Spinal cord (tissue), 10 donors: Measurements from ENCODE around the gene CASP7. TPM values are rescaled to one million over a fixed set of nuclear protein-coding genes. Genes with fewer than 3 reads are reported as not detected.

Experiments
- DNase-seq, 6 donors: peaks; one replicate each; pipeline versions ENCODE4 v3.0.0 to v3.0.0-alpha.2; 2013 to 2015; ENCODE audit warnings: low spot score in 6 of 6, low read depth in 4 of 6
- H3K27ac ChIP-seq: one replicate; pipeline ENCODE4 v1.5.1; 2013; ENCODE audit warnings: low read depth, low read length, control low read depth
- H3K27me3 ChIP-seq: one replicate; pipeline ENCODE4 v1.6.1; 2013; ENCODE audit warnings: low read length; ENCODE audit not compliant: control insufficient read depth, insufficient read depth
- H3K36me3 ChIP-seq: one replicate; pipeline ENCODE4 v1.6.1; 2013; ENCODE audit warnings: low read length; ENCODE audit not compliant: control insufficient read depth, insufficient read depth
- H3K4me1 ChIP-seq: one replicate; pipeline ENCODE4 v1.6.1; 2013; ENCODE audit warnings: low read length; ENCODE audit not compliant: control insufficient read depth, insufficient read depth
- H3K4me3 ChIP-seq: one replicate; pipeline ENCODE4 v1.5.1; 2013; ENCODE audit warnings: low read depth, low read length, control low read depth
- H3K9me3 ChIP-seq: one replicate; pipeline ENCODE4 v1.6.1; 2013; ENCODE audit warnings: low read length; ENCODE audit not compliant: control insufficient read depth, insufficient read depth
- WGBS: methylation state at CpG from one replicate; pipeline ENCODE4 v1.1.5; 2013; ENCODE audit warnings: missing lambda C conversion rate; ENCODE audit not compliant: insufficient coverage; 5-methylcytosine and 5-hydroxymethylcytosine counted together
- polyA plus RNA-seq, 2 donors: library from polyadenylated mRNA; unstranded; fragments of 120-200 nt; gene quantifications; one replicate each; pipeline ENCODE4 v1.2.1, GENCODE V29; 2013; ENCODE audit not compliant: insufficient read length in 2 of 2
- total RNA-seq, 2 donors: library from RNA; depleted of rRNA in 1 of 2; stranded (reverse); fragments of 120-200 nt in 1 of 2; fragments of >200 nt in 1 of 2; gene quantifications; one replicate each; pipeline versions ENCODE4 v1.2.3 to v1.2.4, GENCODE V29; 2013 to 2014
- donor health status: healthy.

CASP7 gene
- total and polyA plus RNA-seq, 4 donors, result 8.0 to 23.3 (median 9.5) TPM

DNA sequence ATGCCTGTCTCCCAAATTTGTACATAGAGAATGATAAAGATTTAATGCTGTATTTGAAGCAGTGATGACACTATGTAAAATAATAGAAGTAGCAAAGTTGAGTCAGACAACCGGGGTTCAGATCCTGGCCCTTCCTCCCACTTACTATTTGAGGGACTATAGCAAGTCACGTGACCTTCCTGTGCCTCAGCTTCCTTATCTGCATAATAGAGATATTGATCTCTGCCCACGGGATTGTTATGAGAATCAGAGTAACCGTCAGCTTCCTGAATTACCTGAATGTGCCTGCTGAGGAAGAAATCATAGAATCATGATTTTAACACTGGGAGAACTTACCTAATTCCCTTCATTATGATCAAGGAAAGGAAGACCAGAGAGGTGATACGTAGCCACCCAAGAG, 26.9 kb downstream of the CASP7 start:
- no peak overlapping the region for H3K27ac ChIP-seq
- WGBS, result 100% methylated on average over 1 of the region's 5 CpGs

DNA sequence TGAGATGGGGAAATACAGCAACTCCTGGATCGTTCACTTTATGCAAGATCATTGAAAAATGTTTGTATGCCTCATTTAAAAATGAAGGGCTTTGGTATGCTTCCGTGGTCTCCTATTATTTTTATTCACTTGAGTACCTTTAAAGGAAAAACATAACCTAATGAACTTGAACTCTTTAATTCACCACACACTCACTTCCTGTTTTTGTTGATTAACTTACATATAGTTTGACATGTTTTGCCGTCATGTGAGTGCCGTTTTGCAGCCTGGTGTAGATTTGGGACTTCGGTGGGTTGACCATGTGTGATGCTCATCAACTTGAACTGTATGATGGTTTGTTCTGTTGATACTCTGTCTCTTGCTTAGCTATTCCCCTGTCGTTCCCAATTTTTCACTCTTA, 28.9 kb downstream of the CASP7 start:
- Histone ChIP-seq H3K36me3 (no peaks in the 10 kb centered on the region), H3K27me3 (no peaks in the 10 kb centered on the region), H3K4me3 (no peak overlapping the region), H3K4me1 (peaks cover 20% of the 10 kb centered on the region), H3K27ac (no peak overlapping the region), H3K9me3 (no peaks in the 10 kb centered on the region)
- WGBS, result no CpG with 5 or more reads among the region's 6 CpGs
- DNase-seq, result no peak

More for the DNA sequence above, 26.9 kb downstream of the CASP7 start:
- Histone ChIP-seq H3K9me3 (no peaks in the 10 kb centered on the region), H3K4me3 (no peak overlapping the region), H3K4me1 (peaks cover 18% of the 10 kb centered on the region), H3K27me3 (no peaks in the 10 kb centered on the region), H3K36me3 (no peaks in the 10 kb centered on the region)
- DNase-seq, result no peak

DNA sequence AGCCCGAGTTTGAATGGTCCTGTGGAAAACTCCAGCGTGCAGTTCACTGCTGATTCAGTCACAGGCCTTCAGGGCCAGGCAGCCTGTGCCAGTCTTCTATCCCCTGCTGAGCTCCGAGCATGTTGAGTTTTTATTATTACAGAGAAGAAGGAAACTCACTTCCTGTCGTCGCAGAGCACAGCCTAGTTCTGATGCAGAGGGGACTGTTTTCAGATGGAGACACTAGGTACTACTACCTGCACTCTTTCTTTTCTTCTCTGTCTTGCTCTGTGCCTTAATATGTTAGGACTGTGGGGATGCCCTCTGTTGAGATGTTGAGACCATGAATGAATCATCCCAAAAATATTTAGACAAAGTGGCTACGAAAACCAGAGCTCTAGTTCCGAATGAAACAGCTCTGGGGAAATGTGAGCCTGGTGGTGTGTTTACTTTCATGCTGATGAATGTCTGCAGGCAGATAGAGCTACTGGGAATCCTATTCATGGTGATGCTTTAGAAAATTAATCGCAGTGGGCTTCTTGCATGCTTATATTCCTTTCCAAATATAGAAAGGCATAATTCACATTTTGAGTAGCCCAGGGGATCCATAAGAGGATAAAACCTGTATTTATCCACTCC, 29.6 kb downstream of the CASP7 start:
- H3K36me3 ChIP-seq, result no peaks in the 10 kb centered on the region
- 35% methylated on average over 4 of the region's 8 CpGs for WGBS
- H3K9me3 ChIP-seq, result no peaks in the 10 kb centered on the region
- DNase-seq, result peak in 1 of 6 donors; percentile 83
- no peaks in the 10 kb centered on the region for H3K27me3 ChIP-seq
- H3K27ac ChIP-seq, result no peak overlapping the region
- no peak overlapping the region for H3K4me3 ChIP-seq
- peaks cover 20% of the 10 kb centered on the region for H3K4me1 ChIP-seq

DNA sequence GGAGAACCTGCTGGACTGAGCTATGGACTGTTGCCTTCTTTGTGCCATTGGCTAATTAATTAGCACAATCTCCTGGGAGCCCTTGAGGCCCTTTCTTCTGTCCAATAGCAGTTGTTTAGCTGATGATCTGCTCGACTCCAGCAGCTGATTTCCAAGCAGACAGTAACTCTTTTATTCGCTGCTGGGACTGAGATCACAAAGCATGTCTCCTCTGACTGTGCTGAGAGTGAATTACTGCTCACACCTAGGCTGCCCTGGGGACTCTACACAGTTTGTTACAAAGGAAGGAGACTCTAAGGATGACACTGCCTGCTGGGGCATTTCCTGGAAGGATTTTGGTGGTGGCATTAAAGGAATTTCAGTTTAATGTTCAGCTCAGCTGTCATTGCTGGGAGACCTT, 31.4 kb downstream of the CASP7 start:
- peaks cover 14% of the 10 kb centered on the region for H3K4me1 ChIP-seq
- no peaks in the 10 kb centered on the region for H3K9me3 ChIP-seq
- H3K36me3 ChIP-seq, result peaks cover 4% of the 10 kb centered on the region
- H3K4me3 ChIP-seq, result no peak overlapping the region
- WGBS, result 6% methylated on average over 2 of the region's 2 CpGs
- H3K27ac ChIP-seq, result no peak overlapping the region
- DNase-seq, result peak in 2 of 6 donors; percentile 40 to 74
- no peaks in the 10 kb centered on the region for H3K27me3 ChIP-seq

DNA sequence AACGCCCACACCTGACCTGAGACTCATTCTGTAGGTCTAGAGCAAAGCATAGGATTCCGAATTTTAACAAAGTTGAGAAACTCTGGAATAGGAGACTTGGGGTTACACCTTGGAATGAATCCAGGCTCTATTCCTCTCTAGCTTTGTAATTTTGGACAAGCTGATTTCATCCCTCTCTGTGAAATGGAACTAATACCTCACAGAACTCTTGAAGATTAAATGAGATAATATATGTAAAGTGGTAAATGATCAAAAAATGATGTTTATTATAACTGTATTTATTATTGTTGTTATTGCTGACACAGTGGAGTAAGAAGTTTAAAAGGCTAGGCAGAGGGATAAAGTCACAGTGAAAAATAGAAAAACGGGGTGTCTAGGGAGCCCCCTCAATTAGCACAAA, 32.3 kb downstream of the CASP7 start:
- Histone ChIP-seq H3K9me3 (no peaks in the 10 kb centered on the region), H3K4me1 (peaks cover 13% of the 10 kb centered on the region), H3K27ac (no peak overlapping the region), H3K27me3 (no peaks in the 10 kb centered on the region), H3K36me3 (peaks cover 4% of the 10 kb centered on the region), H3K4me3 (no peak overlapping the region)
- no peak for DNase-seq
- 80% methylated on average over 2 of the region's 3 CpGs for WGBS

DNA sequence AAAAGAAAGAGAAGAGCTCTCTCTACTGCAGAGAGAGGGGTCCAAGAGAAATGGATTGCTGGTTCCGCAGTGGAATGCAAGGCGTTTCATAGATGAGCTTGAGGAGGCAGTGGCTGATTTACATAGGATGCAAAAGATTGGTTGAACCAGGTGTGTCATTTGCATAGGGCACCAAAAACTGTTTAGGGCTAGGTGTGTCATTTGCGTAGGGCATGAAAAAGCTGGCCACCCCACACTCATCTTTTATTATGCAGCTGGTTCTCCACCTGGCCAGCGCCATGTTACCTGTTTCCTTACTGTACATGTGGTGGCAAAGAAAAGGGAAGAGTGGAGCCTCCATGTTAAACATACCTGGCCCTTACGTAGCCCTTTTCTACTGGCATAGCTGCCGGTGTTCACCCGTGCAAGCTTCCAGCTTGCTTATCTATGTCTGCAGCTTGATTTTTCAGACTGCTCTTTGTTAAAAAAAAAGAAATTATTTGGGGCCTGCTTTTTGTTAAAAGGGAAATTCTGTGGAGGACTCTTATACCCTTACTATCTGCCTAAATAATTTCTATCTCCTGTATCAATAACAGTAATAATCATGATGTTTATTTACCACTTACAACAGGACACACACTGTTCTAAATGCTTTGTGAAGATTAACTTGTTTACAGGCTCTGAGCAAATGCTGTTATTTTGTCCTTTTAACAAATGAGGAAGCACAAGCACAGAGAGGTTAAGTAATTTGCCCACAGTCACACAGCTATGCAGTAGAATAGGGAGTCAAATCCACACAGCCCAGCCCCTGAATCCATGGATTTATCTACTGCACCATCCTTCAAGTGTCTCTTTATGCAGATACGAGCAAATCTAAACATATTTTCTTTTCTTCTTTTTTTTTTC, 33.3 kb downstream of the CASP7 start:
- WGBS, result 72% methylated on average over 3 of the region's 8 CpGs
- Histone ChIP-seq H3K9me3 (no peaks in the 10 kb centered on the region), H3K4me1 (peaks cover 12% of the 10 kb centered on the region), H3K4me3 (no peak overlapping the region), H3K36me3 (peaks cover 4% of the 10 kb centered on the region), H3K27me3 (no peaks in the 10 kb centered on the region), H3K27ac (no peak overlapping the region)
- no peak for DNase-seq

DNA sequence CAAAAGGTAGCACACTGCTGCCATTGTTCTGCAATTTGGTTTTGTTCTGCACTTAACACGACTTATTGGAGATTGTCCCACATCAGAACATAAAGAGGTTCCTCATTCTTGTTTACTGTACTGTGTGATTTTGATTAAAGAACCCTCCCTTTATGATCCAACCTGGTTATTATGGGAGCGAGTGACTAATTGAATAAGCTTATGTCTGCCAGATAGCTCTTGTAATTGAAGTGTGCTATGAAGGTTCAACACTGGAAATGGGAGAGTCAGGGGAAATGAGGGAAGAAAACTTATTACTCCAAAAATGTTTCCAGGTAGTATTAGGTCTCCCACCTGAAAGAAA, 33.9 kb downstream of the CASP7 start:
- Histone ChIP-seq H3K27ac (no peak overlapping the region), H3K27me3 (no peaks in the 10 kb centered on the region)
- no CpG with 5 or more reads among the region's 2 CpGs for WGBS

DNA sequence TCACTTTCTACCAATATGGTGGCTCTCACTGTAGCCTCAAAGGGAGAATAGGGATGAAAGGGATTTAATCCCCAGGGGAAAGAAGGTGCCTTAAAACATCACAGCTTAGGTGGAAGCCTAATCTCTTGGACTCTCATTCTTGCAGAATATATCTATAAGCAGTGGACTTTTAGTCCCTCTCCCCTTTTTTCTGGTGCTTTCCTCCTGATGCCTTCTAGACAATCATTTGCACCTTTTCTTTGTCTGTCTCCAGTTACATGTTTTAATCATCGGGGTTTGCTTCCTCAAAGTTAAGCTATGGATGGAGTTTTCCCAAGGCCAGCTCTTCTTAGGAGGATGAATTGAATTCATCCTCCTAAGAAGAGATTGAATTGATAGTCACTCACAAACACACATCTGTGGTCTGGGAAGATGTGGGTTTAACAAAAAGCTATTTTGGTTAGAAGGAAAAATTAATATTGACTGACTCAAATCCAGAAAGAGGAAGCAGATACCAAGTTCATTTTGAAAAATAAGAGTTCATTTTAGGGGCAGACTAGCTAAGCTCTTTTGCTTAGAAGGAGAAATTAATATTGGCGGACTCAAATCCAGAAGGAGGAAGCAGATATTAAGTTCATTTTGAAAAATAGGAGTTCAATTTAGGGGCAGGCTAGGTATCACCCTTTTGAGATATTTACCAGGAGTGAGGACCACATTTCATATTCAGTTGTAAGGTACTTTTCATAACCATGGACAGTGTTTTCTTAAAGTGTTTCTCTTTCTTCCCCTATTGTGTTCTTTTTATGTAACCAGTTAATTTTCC, 36.6 kb downstream of the CASP7 start:
- H3K4me3 ChIP-seq, result no peak overlapping the region
- 75% methylated on average over 1 of the region's 2 CpGs for WGBS
- H3K36me3 ChIP-seq, result peaks cover 4% of the 10 kb centered on the region
- DNase-seq, result no peak
- H3K4me1 ChIP-seq, result peaks cover 5% of the 10 kb centered on the region
- no peaks in the 10 kb centered on the region for H3K9me3 ChIP-seq
- no peaks in the 10 kb centered on the region for H3K27me3 ChIP-seq
- H3K27ac ChIP-seq, result no peak overlapping the region

More for the DNA sequence above, 33.9 kb downstream of the CASP7 start:
- no peak overlapping the region for H3K4me3 ChIP-seq
- peaks cover 12% of the 10 kb centered on the region for H3K4me1 ChIP-seq
- H3K36me3 ChIP-seq, result peaks cover 4% of the 10 kb centered on the region
- H3K9me3 ChIP-seq, result no peaks in the 10 kb centered on the region
- peak in 1 of 6 donors; percentile 33 for DNase-seq

DNA sequence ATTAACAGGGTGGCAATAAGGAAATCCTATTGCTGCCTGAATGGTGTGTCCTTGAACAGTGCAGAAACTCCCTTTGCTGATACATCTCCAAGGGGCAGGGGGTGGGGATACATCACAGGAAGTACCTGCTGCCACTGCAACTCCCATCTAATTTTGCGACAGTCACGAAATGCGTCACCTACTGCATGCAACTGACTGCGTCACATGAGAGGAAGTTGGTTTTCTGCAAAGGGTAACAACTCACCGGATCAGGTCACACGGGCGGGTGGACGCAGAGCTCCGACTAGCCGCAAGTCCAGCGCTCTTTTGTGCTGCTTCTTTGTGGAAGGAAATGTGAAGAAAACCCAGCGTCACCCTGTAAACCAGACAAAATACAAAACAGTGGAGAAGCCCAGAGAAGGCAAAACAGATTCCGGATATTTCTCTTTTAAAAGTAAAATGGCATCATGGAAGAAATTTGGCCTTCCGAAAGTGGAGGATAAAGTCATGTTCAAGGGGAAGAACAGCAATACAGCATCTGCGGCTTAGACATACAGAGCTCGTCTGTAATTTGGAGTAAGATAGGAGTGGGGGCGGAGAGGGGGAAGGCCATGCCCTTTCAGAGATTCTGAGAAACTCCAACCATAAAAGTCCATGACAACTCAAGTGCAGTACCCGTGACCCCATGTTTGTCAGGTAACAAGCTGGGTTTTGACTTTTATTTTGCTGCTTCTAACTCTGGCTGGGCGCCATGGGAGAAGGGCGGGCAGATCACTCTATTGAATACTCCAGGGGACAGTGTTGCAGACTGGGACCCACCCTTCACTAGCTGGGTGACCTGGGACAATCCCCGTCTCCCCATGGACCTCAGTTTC, 39.5 kb downstream of the CASP7 start:
- Histone ChIP-seq H3K4me3 (no peak overlapping the region), H3K27ac (no peak overlapping the region), H3K27me3 (no peaks in the 10 kb centered on the region), H3K36me3 (peaks cover 4% of the 10 kb centered on the region), H3K9me3 (no peaks in the 10 kb centered on the region), H3K4me1 (no peaks in the 10 kb centered on the region)
- no peak for DNase-seq
- 93% methylated on average over 12 of the region's 21 CpGs for WGBS
